Ishikawa (cell line): ENCODE data around the gene DIP2C.

ENCODE experiments used
- CEBPB ChIP-seq: IDR thresholded peaks from 2 replicates; pipeline ENCODE4 v1.6.1; 2012
- CREB1 ChIP-seq: IDR thresholded peaks from 2 replicates; pipeline ENCODE4 v1.6.1; 2012; ENCODE audit warnings: low read depth
- EGR1 ChIP-seq: IDR thresholded peaks from 2 replicates; pipeline ENCODE4 v1.6.1; 2012
- EP300 ChIP-seq: IDR thresholded peaks from 2 replicates; pipeline ENCODE4 v1.6.1; 2012; ENCODE audit warnings: borderline replicate concordance
- FOXM1 ChIP-seq: IDR thresholded peaks from 2 replicates; pipeline ENCODE4 v1.6.1; 2012; ENCODE audit warnings: low read depth, borderline replicate concordance
- MAX ChIP-seq: IDR thresholded peaks from 2 replicates; pipeline ENCODE4 v1.6.1; 2012
- NFIC ChIP-seq: IDR thresholded peaks from 2 replicates; pipeline ENCODE4 v1.6.1; 2012
- RAD21 ChIP-seq: IDR thresholded peaks from 2 replicates; pipeline ENCODE4 v1.6.1; 2012; ENCODE audit warnings: low read depth
- REST ChIP-seq: IDR thresholded peaks from 2 replicates; pipeline ENCODE4 v1.6.1; 2012; ENCODE audit warnings: low read depth, mild to moderate bottlenecking
- TAF1 ChIP-seq: IDR thresholded peaks from 2 replicates; pipeline ENCODE4 v1.6.1; 2012; ENCODE audit warnings: low read depth, mild to moderate bottlenecking
- TCF12 ChIP-seq: IDR thresholded peaks from 2 replicates; pipeline ENCODE4 v1.6.1; 2012; ENCODE audit warnings: low read depth
- TEAD4 ChIP-seq: IDR thresholded peaks from 2 replicates; pipeline ENCODE4 v1.6.1; 2012
- USF1 ChIP-seq: IDR thresholded peaks from 2 replicates; pipeline ENCODE4 v1.6.1; 2012
- YY1 ChIP-seq: IDR thresholded peaks from 2 replicates; pipeline ENCODE4 v1.6.1; 2012; ENCODE audit warnings: low read depth
- ZBTB7A ChIP-seq: IDR thresholded peaks from 2 replicates; pipeline ENCODE4 v1.6.1; 2012; ENCODE audit warnings: low read depth

The DIP2C gene

GRCh38 chr10:339038-339391, 350.5 kb downstream of the DIP2C start:
- TF ChIP-seq TCF12 (no peak), FOXM1 (no peak), MAX (no peak), ZBTB7A (no peak), USF1 (no peak), REST (no peak), CREB1 (no peak), TAF1 (no peak), YY1 (no peak), NFIC (no peak), EGR1 (no peak), CEBPB (no peak), TEAD4 (no peak), RAD21 (no peak), EP300 (no peak)

- TF ChIP-seq NFIC: peak; percentile 37; the same call in 1 of the 2 replicates
- TF ChIP-seq YY1: no peak
- TF ChIP-seq CEBPB: no peak
- TF ChIP-seq REST: no peak
- TF ChIP-seq CREB1: no peak
- TF ChIP-seq TCF12: no peak
- no peak for TF ChIP-seq TAF1
- no peak for TF ChIP-seq MAX
- TF ChIP-seq EGR1: no peak
Observed at GRCh38 chr10:338171-339037, 351.1 kb downstream of the DIP2C start.

GRCh38 chr10:336247-336646, 353.2 kb downstream of the DIP2C start:
- TF ChIP-seq REST (no peak), TAF1 (no peak), TEAD4 (no peak), EP300 (no peak), MAX (no peak), NFIC (no peak), FOXM1 (no peak), TCF12 (no peak), USF1 (no peak), CEBPB (no peak), RAD21 (no peak), ZBTB7A (no peak), EGR1 (no peak), CREB1 (no peak), YY1 (no peak)

- no peak for TF ChIP-seq MAX
- TF ChIP-seq TEAD4: no peak
- no peak for TF ChIP-seq FOXM1
- no peak for TF ChIP-seq TCF12
- TF ChIP-seq YY1: no peak
- no peak for TF ChIP-seq EGR1
Observed at GRCh38 chr10:335151-335800, 354.2 kb downstream of the DIP2C start.
